HG02678 (cell line): ENCODE data around the gene THSD7A.

Experiments
- ATAC-seq: cut with Tn5 transposase; IDR thresholded peaks from one replicate; pipeline ENCODE4 v1.9.1; 2021; ENCODE audit warnings: mild to moderate bottlenecking, moderate library complexity; ENCODE audit not compliant: unreplicated experiment

The THSD7A gene

GRCh38 chr7:11831736-11832495, at the start of gene THSD7A:
TSS of gene THSD7A (minus strand) at chr7:11832198. CDS start at chr7:11831946, 252 bp downstream.
- ATAC-seq: peak; percentile 65

GRCh38 chr7:11881680-11882079, 49.7 kb upstream of the THSD7A start:
- no peak for ATAC-seq

GRCh38 chr7:11875635-11876034, 43.6 kb upstream of the THSD7A start:
- no peak for ATAC-seq

GRCh38 chr7:11865671-11866070, 33.7 kb upstream of the THSD7A start:
- no peak for ATAC-seq

- no peak for ATAC-seq
These were observed 26.8 kb upstream of the THSD7A start for GRCh38 chr7:11858622-11859302.

GRCh38 chr7:11858026-11858425, 26.0 kb upstream of the THSD7A start:
- ATAC-seq: no peak

- no peak for ATAC-seq
These were observed 16.3 kb upstream of the THSD7A start for GRCh38 chr7:11848251-11848650.

GRCh38 chr7:11847336-11847735, 15.3 kb upstream of the THSD7A start:
- no peak for ATAC-seq

GRCh38 chr7:11846361-11846955, 14.5 kb upstream of the THSD7A start:
- ATAC-seq: no peak

- ATAC-seq: peak; percentile 57
These were observed 11.2 kb upstream of the THSD7A start for GRCh38 chr7:11843113-11843765.

GRCh38 chr7:11841657-11842056, 9.7 kb upstream of the THSD7A start:
- ATAC-seq: no peak

- no peak for ATAC-seq
These were observed 3.3 kb upstream of the THSD7A start for GRCh38 chr7:11835260-11835659.

- ATAC-seq: no peak
These were observed 1.4 kb upstream of the THSD7A start for GRCh38 chr7:11833431-11833830.

GRCh38 chr7:11831156-11831735, 752 bp downstream of the THSD7A start:
- peak; percentile 6 for ATAC-seq

GRCh38 chr7:11830582-11831155, 1.3 kb downstream of the THSD7A start:
- no peak for ATAC-seq

- ATAC-seq: no peak
These were observed 2.0 kb downstream of the THSD7A start for GRCh38 chr7:11829954-11830353.

GRCh38 chr7:11819947-11820346, 12.1 kb downstream of the THSD7A start:
- ATAC-seq: no peak

- no peak for ATAC-seq
These were observed 12.7 kb downstream of the THSD7A start for GRCh38 chr7:11819271-11819670.

GRCh38 chr7:11818281-11818680, 13.7 kb downstream of the THSD7A start:
- no peak for ATAC-seq

GRCh38 chr7:11817111-11817740, 14.8 kb downstream of the THSD7A start:
- ATAC-seq: no peak
